ENCODE results near the gene PRR7. TPM values are rescaled to one million over a fixed set of nuclear protein-coding genes. Genes with fewer than 3 reads are reported as not detected.

PRR7 gene
- total and polyA plus RNA-seq, 5 donors: 0.27 to 0.45 (median 0.34) TPM; not detected in 1

GRCh38 chr5:177498013-177498787 lies 51.6 kb downstream of the PRR7 start:
- intact Hi-C loops (cut with DNase I): loop anchor here in 2 of 4 donors (2.0 to 5.0 kb wide), 2 partner anchors 41 to 107 kb away; no protein-coding TSS in a partner anchor
- H3K27me3 ChIP-seq (ENCODE audit: control insufficient read depth, insufficient read depth): no peaks in the 10 kb centered on the region
- H3K4me3 ChIP-seq (ENCODE audit: low read length): peak overlapping the region; percentile 24
- DNase-seq: peak; percentile 67 to 84 (median 81)
- peak overlapping the region; percentile 59 for H3K27ac ChIP-seq (ENCODE audit: low read length)
- H3K9me3 ChIP-seq (ENCODE audit: control insufficient read depth, low read length): no peaks in the 10 kb centered on the region
- peak; percentile 5 to 11 for ATAC-seq
- peaks cover 5% of the 10 kb centered on the region for H3K4me1 ChIP-seq (ENCODE audit: control insufficient read depth, insufficient read depth, low read length)
- WGBS: 9% methylated on average over 48 of the region's 48 CpGs

GRCh38 chr5:177499842-177500241 lies 53.2 kb downstream of the PRR7 start:
- 82% methylated on average over 6 of the region's 6 CpGs for WGBS
- Histone ChIP-seq H3K4me3 (ENCODE audit: low read length) (no peak overlapping the region), H3K27ac (ENCODE audit: low read length) (no peak overlapping the region), H3K4me1 (ENCODE audit: control insufficient read depth, insufficient read depth, low read length) (no peaks in the 10 kb centered on the region), H3K27me3 (ENCODE audit: control insufficient read depth, insufficient read depth) (no peaks in the 10 kb centered on the region), H3K9me3 (ENCODE audit: control insufficient read depth, low read length) (no peaks in the 10 kb centered on the region)
- no peak for ATAC-seq
- intact Hi-C loops (cut with DNase I): loop anchor here (2.0 to 10.0 kb wide), 6 partner anchors 43 to 185 kb away; partner anchors contain the start of genes MXD3 (in 1 of the 4) and PFN3 (in 1 of the 4)
- DNase-seq: no peak

GRCh38 chr5:177500685-177501522 lies 54.3 kb downstream of the PRR7 start:
- 16% methylated on average over 10 of the region's 10 CpGs for WGBS
- Histone ChIP-seq H3K9me3 (ENCODE audit: control insufficient read depth, low read length) (no peaks in the 10 kb centered on the region), H3K27me3 (ENCODE audit: control insufficient read depth, insufficient read depth) (no peaks in the 10 kb centered on the region), H3K4me3 (ENCODE audit: low read length) (no peak overlapping the region), H3K4me1 (ENCODE audit: control insufficient read depth, insufficient read depth, low read length) (no peaks in the 10 kb centered on the region), H3K27ac (ENCODE audit: low read length) (no peak overlapping the region)
- peak; percentile 93 to 98 (median 97) for DNase-seq
- intact Hi-C loops (cut with DNase I): loop anchor here (1.0 to 10.0 kb wide), 5 partner anchors 99 to 186 kb away; partner anchors contain the start of genes MXD3 (in 1 of the 4) and PFN3 (in 1 of the 4)
- ATAC-seq: peak; percentile 40 to 42

- Histone ChIP-seq H3K27me3 (ENCODE audit: control insufficient read depth, insufficient read depth) (no peaks in the 10 kb centered on the region), H3K4me1 (ENCODE audit: control insufficient read depth, insufficient read depth, low read length) (no peaks in the 10 kb centered on the region), H3K4me3 (ENCODE audit: low read length) (no peak overlapping the region), H3K27ac (ENCODE audit: low read length) (no peak overlapping the region), H3K9me3 (ENCODE audit: control insufficient read depth, low read length) (no peaks in the 10 kb centered on the region)
- ATAC-seq (no peak), DNase-seq (no peak)
- intact Hi-C loops (cut with DNase I): loop anchor here (1.0 to 10.0 kb wide), 5 partner anchors 100 to 187 kb away; partner anchors contain the start of genes MXD3 (in 1 of the 4) and PFN3 (in 1 of the 4)
- WGBS: 67% methylated on average over 9 of the region's 9 CpGs
These were observed 55.5 kb downstream of the PRR7 start for GRCh38 chr5:177501874-177502678.

GRCh38 chr5:177502886-177503285 lies 56.3 kb downstream of the PRR7 start:
- intact Hi-C loops (cut with DNase I): loop anchor here in 3 of 4 donors (5.0 to 10.0 kb wide), 4 partner anchors 101 to 188 kb away; partner anchors contain the start of genes MXD3 (in 1 of the 3) and PFN3 (in 1 of the 3)
- no peaks in the 10 kb centered on the region for H3K27me3 ChIP-seq (ENCODE audit: control insufficient read depth, insufficient read depth)
- ATAC-seq: no peak
- WGBS: 80% methylated on average over 16 of the region's 16 CpGs
- no peak overlapping the region for H3K4me3 ChIP-seq (ENCODE audit: low read length)
- no peaks in the 10 kb centered on the region for H3K9me3 ChIP-seq (ENCODE audit: control insufficient read depth, low read length)
- H3K4me1 ChIP-seq (ENCODE audit: control insufficient read depth, insufficient read depth, low read length): no peaks in the 10 kb centered on the region
- DNase-seq: peak in 1 of 3 donors; percentile 21
- no peak overlapping the region for H3K27ac ChIP-seq (ENCODE audit: low read length)

- intact Hi-C loops (cut with DNase I): loop anchor here in 3 of 4 donors (5.0 to 10.0 kb wide), 4 partner anchors 101 to 189 kb away; partner anchors contain the start of genes MXD3 (in 1 of the 3) and PFN3 (in 1 of the 3)
- peak in 2 of 3 donors; percentile 44 to 45 for DNase-seq
- Histone ChIP-seq H3K4me3 (ENCODE audit: low read length) (no peak overlapping the region), H3K27me3 (ENCODE audit: control insufficient read depth, insufficient read depth) (no peaks in the 10 kb centered on the region), H3K9me3 (ENCODE audit: control insufficient read depth, low read length) (no peaks in the 10 kb centered on the region), H3K4me1 (ENCODE audit: control insufficient read depth, insufficient read depth, low read length) (no peaks in the 10 kb centered on the region), H3K27ac (ENCODE audit: low read length) (no peak overlapping the region)
- ATAC-seq: no peak
- 88% methylated on average over 24 of the region's 24 CpGs for WGBS
These were observed 56.9 kb downstream of the PRR7 start for GRCh38 chr5:177503351-177504085.

GRCh38 chr5:177504086-177505056 lies 57.8 kb downstream of the PRR7 start:
- DNase-seq: peak in 2 of 3 donors; percentile 47 to 66

GRCh38 chr5:177505075-177505474 lies 58.5 kb downstream of the PRR7 start:
- H3K4me1 ChIP-seq (ENCODE audit: control insufficient read depth, insufficient read depth, low read length): no peaks in the 10 kb centered on the region
- intact Hi-C loops (cut with DNase I): loop anchor here in 1 of 4 donors (10.0 kb wide), 1 partner anchor 190 kb away; the partner anchor contains the start of gene MXD3
- ATAC-seq (no peak), DNase-seq (peak in 2 of 3 donors; percentile 5 to 16)
- H3K27ac ChIP-seq (ENCODE audit: low read length): no peak overlapping the region
- no peaks in the 10 kb centered on the region for H3K9me3 ChIP-seq (ENCODE audit: control insufficient read depth, low read length)
- H3K27me3 ChIP-seq (ENCODE audit: control insufficient read depth, insufficient read depth): no peaks in the 10 kb centered on the region
- H3K4me3 ChIP-seq (ENCODE audit: low read length): no peak overlapping the region
- 98% methylated on average over 4 of the region's 4 CpGs for WGBS

More at GRCh38 chr5:177504086-177505056, 57.8 kb downstream of the PRR7 start:
- intact Hi-C loops (cut with DNase I): loop anchor here in 3 of 4 donors (5.0 to 10.0 kb wide), 4 partner anchors 102 to 190 kb away; partner anchors contain the start of genes MXD3 (in 1 of the 3) and PFN3 (in 1 of the 3)
- Histone ChIP-seq H3K27ac (ENCODE audit: low read length) (no peak overlapping the region), H3K4me3 (ENCODE audit: low read length) (no peak overlapping the region), H3K9me3 (ENCODE audit: control insufficient read depth, low read length) (no peaks in the 10 kb centered on the region), H3K27me3 (ENCODE audit: control insufficient read depth, insufficient read depth) (no peaks in the 10 kb centered on the region), H3K4me1 (ENCODE audit: control insufficient read depth, insufficient read depth, low read length) (no peaks in the 10 kb centered on the region)
- WGBS: 94% methylated on average over 47 of the region's 47 CpGs
- ATAC-seq: no peak

Data from right cardiac atrium (tissue), 5 donors.